SK-N-MC (cell line): ENCODE data around the gene TAF1C.

Experiments
- EZH2 ChIP-seq: fragments of 200-600 bp; sonication (generic); IDR thresholded peaks from one replicate; pipeline ENCODE4 v1.6.1; 2017; ENCODE audit warnings: antibody characterized with exemption
- FOXP2 ChIP-seq: optimal IDR thresholded peaks from 2 replicates; pipeline ENCODE3; 2011; ENCODE audit warnings: mild to moderate bottlenecking, moderate library complexity; ENCODE audit not compliant: insufficient read depth; ENCODE audit errors: extremely low read length, control extremely low read depth
- POLR2AphosphoS5 ChIP-seq: IDR thresholded peaks from 2 replicates; pipeline ENCODE4 v1.6.1; 2012; ENCODE audit warnings: mild to moderate bottlenecking, low read depth, low read length, borderline replicate concordance

DNA sequence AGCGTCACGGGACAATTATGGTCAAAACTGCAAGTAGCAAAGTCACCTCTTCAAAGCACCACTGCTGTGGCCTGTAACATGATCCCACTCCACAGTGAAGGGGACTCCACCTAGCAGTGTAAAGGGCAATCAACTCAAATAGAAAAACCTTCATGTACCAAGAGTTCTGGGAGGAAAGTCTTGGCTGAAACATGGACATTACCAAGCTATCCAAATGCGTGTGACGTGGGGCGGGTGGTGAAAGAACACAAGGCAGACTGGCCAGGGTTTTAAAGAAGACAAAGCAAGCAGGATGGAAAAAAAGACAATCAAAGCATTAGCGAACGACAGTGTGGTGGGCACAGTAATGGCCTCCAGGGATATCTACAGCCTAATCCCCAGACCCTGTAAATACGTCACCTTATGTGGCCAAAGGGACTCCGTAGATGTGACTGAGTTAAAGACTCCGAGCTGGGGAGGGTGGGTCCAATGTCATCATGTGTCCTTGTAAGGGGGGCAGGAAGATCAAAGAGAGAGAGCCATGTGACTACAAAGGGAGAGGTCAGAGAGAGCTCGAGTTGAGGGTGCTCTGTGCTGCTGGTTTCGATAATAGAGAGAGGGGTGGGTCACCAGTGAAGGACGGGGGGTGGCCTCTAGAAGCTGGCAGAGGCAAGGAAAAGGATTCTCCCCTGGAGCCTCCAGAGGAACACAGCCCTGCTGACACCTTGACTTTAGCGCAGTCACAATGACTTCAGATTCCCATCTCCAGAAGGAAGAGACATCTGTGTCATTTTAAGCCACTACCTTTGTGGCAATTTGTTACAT lies 47.8 kb downstream of the TAF1C start:
- no peak for TF ChIP-seq POLR2AphosphoS5
- no peak for TF ChIP-seq EZH2
- TF ChIP-seq FOXP2: no peak
